HL-60/S4 treated with phorbol 12-myristate 13-acetate at 8.2 ng/mL for 4 days and 3 days (cell line): ENCODE data around the gene DSP.

Experiments
- in situ Hi-C: fragments of 300-500 bp; cut with MboI; formaldehyde crosslinking; loops from 2 replicates; pipeline ENCODE4 v1.15.0; 2022; ENCODE audit warnings: low sequenced_read_pairs

Gene DSP

DNA sequence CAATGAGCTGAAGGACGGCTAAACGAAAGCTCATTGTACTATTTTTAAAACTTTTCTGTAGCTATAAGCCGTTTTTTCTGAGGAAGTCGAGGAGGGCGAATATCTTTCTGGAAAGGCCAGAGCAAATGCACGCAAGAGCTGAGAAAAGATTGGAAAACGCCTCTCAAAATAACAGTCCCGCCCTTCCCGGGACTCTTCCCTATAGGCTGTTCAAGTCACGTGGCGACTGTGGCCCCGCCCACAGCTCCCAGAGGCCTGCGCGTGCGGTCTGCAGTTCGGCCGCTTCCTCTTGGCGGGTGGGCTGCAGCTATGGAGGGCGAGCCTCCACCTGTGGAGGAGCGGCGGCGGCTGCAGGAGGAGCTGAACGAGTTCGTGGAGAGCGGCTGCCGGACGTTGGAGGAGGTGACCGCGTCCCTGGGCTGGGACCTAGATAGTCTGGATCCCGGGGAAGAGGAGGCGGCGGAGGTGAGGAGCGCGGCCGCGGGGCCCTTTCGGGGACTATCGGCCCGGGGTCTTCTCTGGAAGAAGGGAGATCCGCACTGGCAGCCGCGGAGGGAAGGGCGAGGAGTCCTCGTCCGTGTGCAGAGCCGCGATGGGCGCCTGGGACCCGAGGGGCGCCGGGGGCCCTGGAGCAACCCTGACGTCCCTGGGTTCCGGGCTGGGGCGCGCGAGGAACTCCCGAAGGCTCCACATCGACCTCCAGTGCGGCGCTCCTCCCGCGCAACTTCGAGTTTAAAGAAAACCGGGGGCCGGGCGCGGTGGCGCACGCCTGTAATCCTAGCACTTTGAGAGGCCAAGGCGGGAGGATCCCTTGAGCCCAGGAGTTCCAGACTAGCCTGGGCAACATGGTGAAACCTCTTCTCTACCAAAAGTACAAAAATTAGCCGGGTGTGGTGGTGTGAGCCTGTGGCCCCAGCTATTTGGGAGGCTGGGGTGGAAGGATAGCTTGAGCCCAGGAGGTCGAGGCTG, 48.8 kb downstream of the DSP start, which contains the start of gene SNRNP48:
TSS of gene SNRNP48 (plus strand) at position 250 of the 969 bp plus-strand sequence. CDS start at position 310, 60 bp downstream.
- in situ Hi-C loops = loop anchor here (25.0 kb wide), 1 partner anchor 178 kb away; no protein-coding TSS in a partner anchor

DNA sequence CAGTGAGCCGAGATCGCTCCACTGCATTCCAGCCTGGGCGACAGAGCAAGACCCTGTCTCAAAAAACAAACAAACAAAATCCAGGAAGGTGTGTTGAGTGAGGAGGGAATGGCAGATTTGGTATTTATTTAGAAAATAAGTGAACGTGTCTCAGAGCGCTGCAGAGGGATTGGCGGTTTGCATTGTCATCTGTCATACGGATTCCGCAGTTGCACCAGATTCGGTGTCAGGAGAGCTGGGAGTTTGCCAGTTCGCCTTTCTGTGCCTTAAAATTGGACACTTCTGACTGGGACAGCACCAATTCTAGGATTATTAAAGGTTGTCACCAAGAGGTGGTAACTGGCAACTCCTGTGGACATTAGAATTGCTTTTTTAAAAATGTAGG, 49.4 kb downstream of the DSP start:
- in situ Hi-C loops = loop anchor here (25.0 kb wide), 1 partner anchor 179 kb away; no protein-coding TSS in a partner anchor

DNA sequence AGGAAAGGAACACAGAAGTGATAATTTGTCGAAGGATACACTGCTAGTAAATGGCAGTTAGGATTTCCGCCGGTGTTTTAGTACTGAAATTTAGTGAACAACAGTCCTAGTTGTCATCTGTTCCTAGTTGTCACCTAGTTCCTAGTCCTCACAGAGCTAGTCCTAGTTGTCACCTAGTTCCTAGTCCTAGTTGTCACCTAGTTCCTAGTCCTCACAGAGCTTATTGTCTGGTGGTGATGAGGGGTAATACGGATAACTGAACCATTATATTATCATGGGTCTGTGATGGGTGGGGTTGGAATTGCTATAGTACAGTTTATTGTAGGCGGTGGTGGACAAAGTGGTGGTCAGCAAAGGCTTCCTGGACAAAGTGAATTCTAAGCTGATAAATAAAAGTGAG, 50.3 kb downstream of the DSP start:
- in situ Hi-C loops = loop anchor here (25.0 kb wide), 1 partner anchor 179 kb away; no protein-coding TSS in a partner anchor

DNA sequence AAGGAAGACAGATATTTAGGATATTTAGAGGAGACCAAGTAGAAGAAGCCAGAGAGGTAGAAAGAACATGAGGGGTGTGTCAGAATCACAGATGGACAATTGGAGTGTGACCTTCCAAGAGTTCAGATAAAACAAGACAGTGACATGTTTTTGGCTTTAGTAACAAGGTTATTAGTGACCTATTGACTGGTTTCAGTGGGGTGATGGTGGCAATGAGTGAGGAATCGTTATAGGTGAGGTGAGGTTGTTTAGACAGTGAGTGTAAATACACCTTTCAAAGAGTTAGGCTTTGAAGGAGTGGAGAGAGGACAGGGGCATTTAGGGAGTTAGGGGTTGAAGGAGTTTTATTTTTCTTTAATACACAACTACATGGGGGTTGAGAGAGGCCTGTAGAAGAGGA, 51.8 kb downstream of the DSP start:
- in situ Hi-C loops = loop anchor here (25.0 kb wide), 1 partner anchor 181 kb away; no protein-coding TSS in a partner anchor

DNA sequence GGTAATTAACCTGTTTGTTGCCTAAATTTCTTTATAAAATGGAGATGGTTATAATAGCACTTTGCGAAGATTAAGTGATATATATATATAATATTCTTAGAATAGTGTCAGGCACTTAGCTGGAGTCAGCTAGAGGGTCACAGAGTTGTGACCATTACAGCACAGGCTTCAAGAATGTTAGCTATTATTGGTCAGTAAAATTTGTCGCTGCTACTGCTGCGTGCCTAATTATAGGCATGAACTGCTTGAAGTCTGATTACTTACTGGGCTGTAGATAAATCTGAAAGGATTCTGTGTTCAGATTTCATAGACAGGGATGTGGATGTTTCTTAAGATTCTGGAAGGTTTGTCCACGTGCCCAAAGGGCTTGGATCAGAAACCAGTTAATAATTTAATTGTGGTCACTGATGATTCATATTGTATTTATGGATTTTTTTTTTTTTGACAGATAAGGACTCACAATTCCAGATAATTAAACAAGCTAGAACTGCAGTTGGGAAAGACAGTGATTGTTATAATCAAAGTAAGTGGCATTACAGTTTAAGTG, 53.2 kb downstream of the DSP start:
- in situ Hi-C loops = loop anchor here (25.0 kb wide), 1 partner anchor 182 kb away; no protein-coding TSS in a partner anchor

DNA sequence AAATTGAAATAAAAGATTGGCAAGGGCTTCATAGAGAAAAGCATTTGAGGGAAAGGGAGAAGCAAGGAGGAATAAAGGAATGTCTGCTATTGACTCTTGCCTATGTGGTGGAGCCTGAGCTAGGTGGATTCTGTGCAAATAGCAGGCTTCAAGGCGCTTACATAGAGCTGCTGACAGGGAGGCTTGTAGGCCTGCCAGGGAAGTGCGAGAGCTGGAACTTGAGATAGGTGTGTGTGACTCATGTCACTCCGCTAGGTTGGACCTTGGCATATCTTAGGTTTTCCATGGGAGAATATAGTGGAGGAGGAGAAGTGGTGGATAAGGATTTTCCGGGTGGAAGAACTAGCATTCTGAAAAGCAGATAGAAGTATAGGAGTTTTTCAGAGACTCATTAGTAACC, 62.5 kb downstream of the DSP start:
- in situ Hi-C loops = no loop called here

DNA sequence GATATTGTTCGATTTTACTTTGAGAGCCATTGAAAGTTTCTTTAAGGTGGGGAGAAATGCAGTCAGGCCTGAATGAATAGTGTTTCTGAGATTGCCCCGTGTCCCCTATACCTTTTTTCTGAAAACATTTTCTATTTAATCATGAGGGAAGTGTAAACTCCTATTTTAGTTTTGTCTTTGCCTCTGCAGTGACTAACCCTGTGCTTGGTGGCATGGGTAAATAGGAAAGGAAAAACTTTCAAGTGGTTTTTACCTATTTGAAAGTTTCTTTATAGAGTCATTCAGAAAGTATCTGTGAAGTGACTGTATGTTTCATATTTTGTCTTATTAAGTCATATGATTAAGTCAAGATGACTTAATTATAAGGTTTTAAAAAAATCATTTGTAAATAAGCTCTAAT, 63.0 kb downstream of the DSP start:
- in situ Hi-C loops = no loop called here

DNA sequence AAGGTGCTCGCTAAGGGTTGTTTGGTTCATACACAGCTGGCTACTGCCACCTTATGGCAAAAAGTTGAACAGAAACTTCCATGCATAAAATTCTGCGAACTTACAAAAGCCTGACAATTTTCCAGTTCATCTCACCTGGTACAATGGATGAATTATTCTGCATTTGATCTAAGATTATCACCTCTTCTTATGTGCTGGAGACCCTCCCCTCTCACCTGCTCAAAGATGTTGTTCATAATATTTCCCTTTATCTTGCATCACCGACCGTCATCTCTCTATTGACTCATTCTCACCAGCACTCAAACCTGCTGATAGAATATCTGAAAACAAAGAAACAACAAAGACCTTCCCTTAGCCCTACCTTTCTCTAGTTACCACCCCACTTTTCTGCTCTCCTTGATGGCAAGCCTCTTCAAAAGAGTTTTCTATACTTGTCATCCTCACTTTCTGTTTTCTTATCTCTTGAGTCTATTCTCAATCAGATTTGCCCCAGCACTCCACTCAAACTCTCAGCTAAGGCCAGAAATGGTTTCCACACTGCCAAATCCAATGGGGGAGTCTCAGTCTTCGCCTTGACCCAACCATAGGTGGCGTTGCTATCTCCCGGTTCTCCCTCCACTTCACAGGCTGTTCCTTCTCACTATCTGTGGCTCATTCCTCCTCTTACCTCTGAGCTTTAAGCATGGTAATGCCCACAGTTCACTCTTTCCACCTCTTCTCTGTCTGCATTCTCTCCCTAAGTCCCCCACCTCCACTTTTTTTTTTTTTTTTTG, 74.3 kb downstream of the DSP start:
- in situ Hi-C loops = loop anchor here (10.0 kb wide), 1 partner anchor 331 kb away; no protein-coding TSS in a partner anchor

DNA sequence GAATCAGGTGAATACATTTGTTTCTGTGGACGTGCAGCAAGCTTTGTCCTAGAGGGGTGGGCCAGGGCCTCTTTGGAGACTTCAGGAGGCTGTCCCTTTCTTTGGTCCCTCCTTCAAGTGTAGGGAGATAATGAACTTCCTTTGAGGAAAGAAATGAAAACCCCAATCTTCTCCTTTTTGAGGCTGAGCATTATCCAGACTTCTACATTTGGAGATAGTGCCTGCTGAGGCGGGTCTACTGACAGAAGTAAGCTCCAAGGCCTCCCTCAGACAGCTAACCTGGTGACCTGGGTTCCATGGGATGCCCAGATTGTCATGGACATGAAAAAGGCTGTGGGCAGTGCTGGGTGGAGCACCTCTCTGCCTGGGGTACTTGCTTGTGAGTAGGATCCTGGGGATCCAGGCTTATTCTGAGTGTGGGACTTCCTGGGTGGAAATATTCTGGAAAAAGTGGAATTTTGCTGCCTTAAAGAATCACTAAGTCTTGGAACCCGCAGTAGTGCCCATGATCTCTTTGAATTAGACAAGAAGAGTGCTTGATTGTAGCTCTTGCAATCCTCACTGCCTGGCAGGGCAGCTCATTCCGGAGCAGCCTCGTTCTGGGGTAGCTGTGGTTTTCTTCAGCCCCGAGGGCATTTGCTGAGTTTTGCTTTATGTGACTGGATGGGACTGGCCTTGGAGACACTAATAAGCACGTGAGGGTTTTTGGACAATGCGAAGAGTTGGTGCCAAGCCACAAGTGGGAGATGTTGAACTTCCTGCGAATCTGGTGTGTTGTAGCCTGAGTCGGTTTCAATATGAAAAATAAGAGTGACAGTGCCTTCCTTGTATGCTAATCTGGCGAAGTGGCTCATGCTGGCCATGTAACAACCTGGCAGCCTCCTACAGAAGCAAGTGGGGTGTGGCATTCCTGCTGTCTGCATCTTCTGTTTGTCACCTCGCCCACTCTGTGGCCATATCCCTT, 76.6 kb downstream of the DSP start:
- in situ Hi-C loops = loop anchor here (10.0 kb wide), 1 partner anchor 333 kb away; no protein-coding TSS in a partner anchor

DNA sequence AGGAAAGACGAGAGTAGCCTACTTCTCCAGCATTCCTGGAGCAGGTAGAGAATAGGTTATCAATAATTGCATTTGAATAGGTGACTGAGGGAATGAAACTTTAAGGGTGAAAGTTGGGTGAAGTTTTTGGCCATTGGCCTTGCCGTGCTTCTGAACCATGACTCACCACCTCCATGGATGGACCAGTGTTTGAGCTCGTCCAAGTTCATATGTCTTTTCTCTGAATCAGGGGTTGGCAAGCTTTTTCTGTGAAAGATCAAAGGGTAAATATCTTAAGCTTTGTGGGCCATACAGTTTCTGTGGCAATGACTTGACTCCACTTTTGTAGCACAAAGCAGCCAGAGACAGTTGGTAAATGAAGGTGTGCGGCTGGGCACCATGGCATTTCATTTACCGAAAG, 80.3 kb downstream of the DSP start:
- in situ Hi-C loops = no loop called here

DNA sequence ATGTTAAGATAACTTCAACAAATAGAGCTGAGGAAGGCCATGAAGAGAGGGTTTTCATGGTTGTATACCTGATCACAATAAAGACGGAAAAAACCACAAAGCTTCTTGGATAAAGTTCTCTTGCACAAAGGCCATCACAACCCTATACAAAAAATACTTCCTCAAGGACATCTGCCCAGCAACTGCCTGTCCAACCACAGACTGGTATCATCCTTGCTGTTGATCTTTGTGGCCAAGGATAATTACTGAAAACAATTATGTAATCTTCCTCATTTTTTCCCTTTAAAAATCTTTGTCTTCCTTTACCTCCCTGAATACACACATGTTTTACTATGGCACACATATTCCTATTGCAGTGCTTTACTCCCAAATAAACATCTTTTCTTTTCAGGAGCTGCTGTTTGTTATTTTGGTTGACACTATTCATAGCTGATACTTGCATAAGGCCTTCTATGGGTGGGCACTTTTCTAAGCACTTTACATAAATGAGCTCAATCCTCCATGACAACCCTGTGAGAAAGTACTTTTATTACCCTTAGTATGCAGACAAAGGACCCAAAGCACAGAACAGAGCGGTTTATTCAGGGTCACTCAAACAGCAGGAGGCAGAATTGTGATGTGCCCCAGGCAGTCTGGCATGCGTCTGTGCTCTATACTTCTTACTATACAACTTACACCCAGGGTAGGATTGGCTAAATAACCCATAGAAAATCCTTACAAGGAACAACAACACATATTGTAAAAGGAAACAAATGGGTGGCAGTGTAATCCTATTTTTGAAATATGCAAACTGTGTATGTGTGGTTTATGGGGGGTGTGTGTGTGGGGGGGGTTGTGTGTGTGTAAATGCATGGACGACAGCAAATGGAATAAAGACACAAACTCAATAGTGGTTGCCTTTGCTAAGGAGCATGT, 83.6 kb downstream of the DSP start:
- in situ Hi-C loops = no loop called here

DNA sequence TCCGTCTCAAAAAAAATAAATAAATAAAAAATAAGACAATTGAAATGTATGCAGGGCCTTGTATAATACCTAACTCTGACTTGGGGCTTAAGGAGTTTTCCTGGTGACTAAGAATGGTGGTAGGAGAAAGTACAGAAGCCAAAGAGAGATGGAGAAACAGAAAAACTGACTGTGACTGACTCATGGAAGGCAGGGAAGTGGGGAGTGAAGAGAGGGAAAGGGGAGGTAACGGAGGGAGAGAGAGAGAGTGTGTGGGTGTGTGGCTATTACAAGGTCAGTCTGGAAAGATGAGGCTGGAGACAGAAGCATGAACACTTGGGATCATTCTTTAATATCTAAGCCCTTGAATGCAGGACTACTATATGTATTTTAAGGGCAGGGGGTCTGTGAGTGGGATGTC, 87.0 kb downstream of the DSP start:
- in situ Hi-C loops = no loop called here

DNA sequence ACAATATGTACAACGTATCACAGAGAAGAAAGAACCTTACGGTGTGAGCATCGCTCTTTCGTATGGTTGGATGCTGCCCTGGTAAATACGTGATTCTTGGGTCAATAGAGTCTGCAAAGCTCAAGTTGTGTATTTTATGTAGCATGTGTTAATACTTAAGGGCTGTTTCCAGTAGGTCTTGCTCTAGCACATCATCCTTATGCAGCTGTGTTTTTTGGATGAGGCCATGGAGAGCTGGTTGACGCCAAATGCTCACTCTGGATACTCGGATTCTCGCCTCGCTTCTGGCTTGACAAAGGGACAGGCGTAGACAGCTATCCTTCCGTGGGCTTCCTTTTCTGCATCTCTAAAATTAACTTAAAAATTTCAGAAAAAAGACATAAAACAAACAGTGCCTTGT, 87.4 kb downstream of the DSP start:
- in situ Hi-C loops = no loop called here

DNA sequence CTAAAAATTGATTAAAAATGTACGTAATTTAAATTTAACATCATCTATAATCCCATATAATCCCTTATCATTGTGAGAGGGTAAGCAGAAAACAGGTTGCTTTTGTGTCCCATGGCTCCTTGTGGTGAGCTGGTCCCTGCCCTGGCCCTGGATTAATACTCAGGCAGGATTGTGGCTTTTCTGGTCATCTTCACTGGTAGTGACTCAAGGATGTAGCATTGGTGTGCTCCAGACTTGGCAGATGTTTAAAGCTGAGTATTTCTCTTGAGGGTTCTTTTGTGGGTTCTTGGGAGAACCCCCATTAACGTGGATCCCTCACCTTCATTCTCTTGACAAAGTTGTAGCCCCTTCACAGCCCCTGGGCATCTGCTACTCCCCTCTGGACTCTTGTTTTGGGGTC, 87.8 kb downstream of the DSP start:
- in situ Hi-C loops = no loop called here

DNA sequence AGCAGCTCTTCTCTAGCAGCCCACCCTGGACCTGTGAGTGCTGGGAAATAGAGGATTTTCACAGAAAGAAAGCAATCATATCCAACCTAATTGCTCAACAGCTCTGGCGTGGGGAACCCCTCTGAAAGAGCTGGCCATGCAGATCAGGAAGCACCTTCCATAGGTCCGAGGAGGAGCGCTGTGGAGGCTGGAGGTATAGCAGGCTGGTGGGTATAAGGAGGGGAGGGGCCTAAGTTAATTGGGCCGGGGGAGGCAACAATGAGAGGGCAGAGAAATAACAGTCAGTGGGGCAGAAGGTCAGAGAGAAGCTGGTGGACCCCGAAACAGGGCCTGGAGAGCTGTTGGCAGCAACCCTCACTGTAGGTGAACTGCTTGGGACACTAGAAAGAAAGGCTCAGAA, 89.3 kb downstream of the DSP start:
- in situ Hi-C loops = no loop called here

DNA sequence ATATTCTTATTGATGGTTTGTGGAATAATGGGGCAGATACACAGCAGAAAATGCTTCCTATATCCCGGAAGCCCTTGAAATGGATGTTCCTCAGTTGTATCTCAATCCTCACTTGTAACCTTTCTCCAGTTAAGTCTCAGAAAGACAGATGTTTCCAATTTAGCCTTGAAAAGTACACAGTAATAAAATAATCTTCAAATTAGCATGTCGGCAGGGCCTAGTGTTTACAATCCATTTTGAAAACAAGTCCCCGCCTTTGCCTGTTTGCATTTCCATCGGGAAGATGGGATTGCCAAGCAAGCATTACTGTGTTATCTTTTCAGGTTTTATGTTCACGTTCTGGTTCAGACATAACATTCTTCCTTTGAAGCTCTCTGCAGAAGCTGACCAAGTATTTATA, 90.0 kb downstream of the DSP start:
- in situ Hi-C loops = no loop called here

DNA sequence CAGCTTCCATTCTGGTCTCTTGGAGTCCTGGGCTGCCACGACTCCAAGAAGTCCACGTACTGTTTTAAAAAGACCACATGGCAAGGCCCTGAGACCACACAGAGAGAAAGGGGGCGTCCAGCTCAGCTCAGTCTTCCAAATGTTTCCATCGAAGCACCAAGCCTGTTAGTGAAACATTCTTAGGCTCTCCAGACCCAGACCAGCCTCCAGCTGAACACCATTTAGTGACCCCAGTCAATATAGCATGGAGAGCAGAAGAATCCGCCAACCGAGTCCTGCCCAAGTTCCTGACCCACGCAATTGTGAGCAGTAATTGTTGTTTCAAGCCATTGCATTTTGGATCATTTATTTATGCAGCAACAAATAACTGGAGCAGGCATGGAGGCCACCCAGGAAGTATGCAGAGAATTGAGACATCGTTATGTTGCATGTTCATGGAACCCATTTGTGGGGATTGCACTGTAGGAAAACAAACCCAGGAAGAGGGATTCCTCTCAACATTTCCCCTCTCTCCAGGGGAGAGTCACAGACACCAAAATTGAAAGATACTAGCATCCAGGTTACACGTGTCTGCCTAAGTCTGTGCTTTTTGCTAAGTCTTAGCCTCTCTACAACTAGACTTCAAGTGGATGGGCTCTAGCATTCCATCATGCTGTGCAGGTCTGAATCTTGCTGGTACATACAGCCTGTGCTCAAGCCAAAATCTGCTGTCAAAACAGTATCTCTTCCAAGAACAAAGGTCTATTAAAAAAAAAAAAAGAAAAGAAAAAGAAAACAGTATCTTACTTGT, 91.2 kb downstream of the DSP start:
- in situ Hi-C loops = no loop called here

DNA sequence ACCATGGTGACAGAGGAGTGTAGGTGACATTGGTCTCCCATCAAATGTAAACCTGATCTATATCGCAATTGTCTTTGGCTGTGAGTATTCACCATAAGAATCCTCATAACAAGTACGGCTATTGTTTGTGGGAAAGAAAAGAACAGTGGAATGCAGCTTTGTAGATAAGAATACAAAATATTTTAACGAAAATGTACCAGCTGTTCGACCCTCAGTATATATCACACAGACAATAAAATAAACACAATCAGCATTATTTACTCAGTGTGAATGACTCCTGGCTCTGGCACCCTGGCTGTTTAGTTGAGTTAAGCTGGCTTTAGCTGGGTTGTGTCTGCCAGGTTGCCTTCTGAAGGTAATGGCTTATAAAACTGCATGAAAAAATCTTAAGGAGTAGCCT, 91.9 kb downstream of the DSP start:
- in situ Hi-C loops = no loop called here
